ENCODE measurements around the gene NTRK3. TPM values are rescaled to one million over a fixed set of nuclear protein-coding genes. Genes with fewer than 3 reads are reported as not detected.

NTRK3 gene
- total and polyA plus RNA-seq, 12 donors: 0.45 to 5.6 (median 2.3) TPM

- TF ChIP-seq CTCF (IDR thresholded peaks at IDR 0.05): no peak
Measured at GRCh38 chr15:88147760-88148159, 108.8 kb downstream of the NTRK3 start.

GRCh38 chr15:88144921-88145653 is 111.5 kb downstream of the NTRK3 start:
- Histone ChIP-seq H3K9me3 (peaks cover 0 to 12% (median 0%) of the 10 kb centered on the region in 11 donors), H3K36me3 (no peaks in the 10 kb centered on the region), H3K27ac (no peak overlapping the region), H3K27me3 (no peaks in the 10 kb centered on the region), H3K4me3 (no peak overlapping the region), H3K4me1 (no peaks in the 10 kb centered on the region)
- 81 to 86% methylated on average over 7 of the region's 7 CpGs for WGBS, 2 donors
- intact Hi-C loops (cut with DNase I): no loop called here
- no peak for TF ChIP-seq CTCF (IDR thresholded peaks at IDR 0.05)
- no peak for DNase-seq
- ATAC-seq: no peak

More at GRCh38 chr15:88147760-88148159, 108.8 kb downstream of the NTRK3 start:
- ATAC-seq: no peak
- H3K36me3 ChIP-seq: no peaks in the 10 kb centered on the region
- no peak overlapping the region for H3K4me3 ChIP-seq
- H3K27me3 ChIP-seq: no peaks in the 10 kb centered on the region
- no peaks in the 10 kb centered on the region for H3K4me1 ChIP-seq
- DNase-seq: no peak
- no peak overlapping the region for H3K27ac ChIP-seq
- intact Hi-C loops (cut with DNase I): no loop called here
- H3K9me3 ChIP-seq: peaks cover 0 to 12% (median 0%) of the 10 kb centered on the region in 11 donors
- WGBS, 2 donors: 73 to 74% methylated on average over 4 of the region's 4 CpGs

- intact Hi-C loops (cut with DNase I): no loop called here
- TF ChIP-seq CTCF (IDR thresholded peaks at IDR 0.05): no peak
- Histone ChIP-seq H3K4me3 (no peak overlapping the region), H3K9me3 (peaks cover 0 to 10% (median 0%) of the 10 kb centered on the region in 11 donors), H3K27ac (no peak overlapping the region), H3K27me3 (peaks cover 0 to 5% (median 0%) of the 10 kb centered on the region in 7 donors), H3K36me3 (no peaks in the 10 kb centered on the region), H3K4me1 (no peaks in the 10 kb centered on the region)
- DNase-seq (no peak), ATAC-seq (no peak)
- 84 to 87% methylated on average over 6 of the region's 6 CpGs for WGBS, 2 donors
Measured at GRCh38 chr15:88142121-88142520, 114.4 kb downstream of the NTRK3 start.

- TF ChIP-seq CTCF (IDR thresholded peaks at IDR 0.05): no peak
- H3K4me3 ChIP-seq: no peak overlapping the region
- WGBS, 2 donors: 96 to 98% methylated on average over 6 of the region's 6 CpGs
- ATAC-seq (no peak), DNase-seq (no peak)
- no peaks in the 10 kb centered on the region for H3K36me3 ChIP-seq
- intact Hi-C loops (cut with DNase I): no loop called here
- H3K4me1 ChIP-seq: no peaks in the 10 kb centered on the region
- H3K9me3 ChIP-seq: peaks cover 0 to 5% (median 0%) of the 10 kb centered on the region in 11 donors
- no peak overlapping the region for H3K27ac ChIP-seq
- peaks cover 0 to 10% (median 0%) of the 10 kb centered on the region in 7 donors for H3K27me3 ChIP-seq
Measured at GRCh38 chr15:88141269-88141889, 115.2 kb downstream of the NTRK3 start.
